ENCODE measurements around the gene CHMP3. TPM values are rescaled to one million over a fixed set of nuclear protein-coding genes. Genes with fewer than 3 reads are reported as not detected.
A peak's percentile ranks its signal among the peaks of the same experiment; 100 is the strongest.

CHMP3 gene
- polyA plus RNA-seq, 4 donors = 125 to 150 (median 147) TPM

DNA sequence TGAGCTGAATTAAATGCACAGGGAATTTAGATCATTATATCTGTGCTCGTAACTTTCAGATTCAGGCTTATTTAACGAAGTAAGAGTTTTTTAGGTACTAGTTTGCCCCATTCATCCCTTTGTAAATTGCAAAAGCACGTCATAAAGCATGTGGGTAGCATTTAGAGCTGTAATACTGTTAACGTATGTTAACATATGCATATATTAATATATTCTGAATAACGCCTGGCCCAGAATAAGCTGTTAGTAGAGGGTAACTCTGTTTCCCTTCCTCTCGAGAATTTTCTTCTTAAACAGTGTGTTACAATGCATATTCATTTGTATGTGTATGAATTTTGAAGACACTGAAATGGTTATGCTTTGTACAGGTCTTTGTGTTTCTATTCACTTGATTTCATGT lies 91.6 kb downstream of the CHMP3 start:
- no peak for DNase-seq (ENCODE audit: low read depth in 4 of 4, low spot score in 3 of 4)

DNA sequence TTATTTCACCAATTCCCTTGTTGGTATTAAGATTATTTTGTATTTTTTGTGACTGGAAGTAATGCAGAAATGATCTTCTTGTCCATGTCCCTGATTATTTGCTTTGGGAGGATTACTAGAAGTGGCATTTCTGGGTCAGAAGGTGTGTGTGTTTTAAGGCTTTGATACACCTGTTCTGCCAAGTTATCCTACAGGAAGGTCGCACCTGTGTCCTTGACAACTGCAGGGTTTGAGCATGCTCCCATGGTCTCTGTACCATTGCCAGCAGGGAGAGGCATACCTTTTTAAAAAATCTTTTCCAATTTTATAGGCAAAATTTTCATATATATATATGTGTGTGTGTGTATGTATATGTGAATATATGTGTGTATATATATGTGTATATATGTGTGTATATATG lies 92.4 kb downstream of the CHMP3 start:
- DNase-seq (ENCODE audit: low read depth in 4 of 4, low spot score in 3 of 4) = no peak

DNA sequence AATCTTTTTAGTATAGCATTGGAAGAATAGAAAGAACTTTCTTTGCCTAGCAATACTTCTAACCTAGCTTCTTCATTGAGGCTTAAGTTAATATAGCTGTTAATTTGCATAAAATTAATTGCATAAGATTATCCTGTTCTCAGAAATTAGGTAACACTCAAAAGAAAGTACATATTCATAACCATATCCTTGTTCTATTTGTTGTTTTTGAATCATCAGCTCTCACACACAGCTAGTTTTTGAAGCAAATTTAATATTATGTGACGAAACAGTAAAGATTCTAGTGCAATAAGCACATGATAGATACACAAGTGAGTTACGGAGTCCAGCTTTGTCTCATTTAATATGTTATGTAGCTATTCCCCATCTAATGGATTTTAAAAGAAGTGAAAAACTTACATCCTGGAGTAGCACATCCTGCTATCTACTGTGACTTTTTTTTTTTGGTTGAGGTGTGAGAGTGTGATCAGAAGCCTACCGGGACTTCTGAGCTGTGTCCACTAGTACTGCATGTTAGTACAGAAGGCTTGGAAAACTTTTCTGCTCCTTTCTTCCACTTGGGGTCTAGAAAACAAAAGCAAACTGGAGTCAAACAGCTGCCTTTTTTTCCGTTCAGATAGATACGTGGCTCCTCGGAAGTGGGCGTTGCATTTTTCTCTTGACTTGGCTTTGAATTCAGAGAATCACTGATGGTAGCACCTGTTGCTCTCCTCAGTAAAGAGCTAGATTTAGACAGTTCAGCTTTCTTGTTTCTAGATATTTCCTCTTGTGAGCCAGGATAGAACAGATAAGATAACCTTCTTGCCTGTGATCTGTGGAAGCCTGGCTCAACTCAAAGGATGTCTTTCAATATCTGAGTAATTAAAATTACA lies 94.8 kb downstream of the CHMP3 start:
- DNase-seq (ENCODE audit: low read depth in 4 of 4, low spot score in 3 of 4) = no peak

DNA sequence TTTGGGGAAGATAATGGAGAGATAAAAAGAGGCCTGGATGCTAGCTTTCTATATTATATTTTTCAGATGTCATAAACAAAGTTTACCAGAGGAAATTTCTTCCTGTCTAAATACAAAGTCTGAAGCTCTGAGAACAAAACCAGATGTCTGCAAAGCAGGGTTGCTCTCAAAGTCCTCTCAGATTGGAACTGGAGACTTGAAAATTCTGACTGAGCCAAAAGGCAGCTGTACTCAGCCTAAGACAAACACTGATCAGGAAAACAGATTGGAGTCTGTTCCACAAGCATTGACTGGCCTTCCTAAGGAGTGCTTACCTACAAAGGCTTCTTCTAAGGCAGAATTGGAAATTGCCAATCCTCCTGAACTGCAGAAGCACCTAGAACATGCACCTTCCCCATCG lies 96.9 kb downstream of the CHMP3 start:
- no peak for DNase-seq (ENCODE audit: low read depth in 4 of 4, low spot score in 3 of 4)

DNA sequence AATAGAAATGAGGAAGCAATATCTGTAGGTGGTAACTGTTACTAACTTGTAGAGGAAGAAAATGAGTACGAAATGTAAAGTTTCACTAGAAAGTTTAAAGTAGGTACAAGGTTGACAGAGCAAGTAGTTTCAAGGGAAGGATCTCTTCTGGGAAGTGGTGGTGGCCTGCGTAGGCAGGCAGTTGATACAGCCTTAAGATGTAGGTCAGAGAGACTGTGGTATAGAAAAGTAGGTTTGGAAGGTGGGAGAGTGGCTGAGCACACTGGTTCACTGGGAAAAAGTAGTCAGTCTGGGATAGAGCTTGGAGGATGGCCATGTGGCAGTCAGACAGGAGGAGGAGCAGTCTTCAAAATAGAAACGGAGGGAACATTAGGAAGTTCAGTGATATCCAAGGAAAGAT lies 98.6 kb downstream of the CHMP3 start:
- no peak for DNase-seq (ENCODE audit: low read depth in 4 of 4, low spot score in 3 of 4)

DNA sequence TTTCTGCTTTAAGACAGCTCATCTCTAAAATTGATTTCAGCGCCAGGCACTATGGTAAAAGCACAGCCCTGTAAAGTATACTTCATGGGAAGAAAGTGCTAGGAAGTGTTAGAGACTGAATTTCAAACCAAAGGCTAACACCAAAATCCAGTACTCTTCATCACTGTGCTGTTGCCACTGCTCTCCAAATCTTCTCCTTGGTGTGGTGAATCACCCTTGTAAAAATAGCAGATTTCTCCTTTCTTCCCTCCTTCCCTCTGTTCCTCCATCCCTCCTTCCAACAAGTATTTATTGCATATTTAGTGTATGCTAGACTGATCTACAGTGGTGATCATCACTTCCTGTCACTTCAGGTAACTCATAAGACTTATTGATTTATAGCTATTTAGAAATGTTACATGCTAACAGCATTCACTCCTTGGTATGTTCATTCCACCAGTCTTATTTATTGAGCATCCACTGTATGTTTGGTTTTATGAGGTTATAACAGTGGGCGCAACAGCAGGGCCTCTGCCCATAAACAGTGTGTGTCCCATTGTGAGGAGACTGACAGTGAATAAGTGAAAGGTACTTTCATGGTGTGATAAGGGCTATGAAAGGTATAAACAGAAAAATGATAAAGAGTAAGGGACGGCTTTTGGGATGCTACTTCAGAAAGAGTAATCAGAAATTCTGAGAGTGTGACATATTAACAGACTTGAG lies 102.0 kb downstream of the CHMP3 start:
- DNase-seq (ENCODE audit: low read depth in 4 of 4, low spot score in 3 of 4) = no peak

DNA sequence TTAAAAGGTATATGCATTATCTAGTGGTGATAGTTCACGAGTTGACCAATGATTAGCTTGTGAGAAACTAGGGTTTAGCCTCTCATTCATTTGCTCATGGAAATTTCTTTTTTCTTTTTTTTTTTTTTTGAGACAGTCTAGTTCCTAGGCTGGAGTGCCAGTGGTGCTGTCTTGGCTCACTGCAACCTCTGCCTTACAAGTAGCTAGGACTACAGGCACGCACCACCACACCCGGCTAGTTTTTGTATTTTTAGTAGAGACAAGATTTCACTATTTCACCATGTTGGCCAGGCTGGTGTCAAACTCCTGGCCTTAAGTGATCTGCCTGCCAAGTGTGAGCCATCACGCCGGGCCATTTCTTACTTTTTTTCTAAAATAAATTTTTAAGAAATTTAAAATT lies 108.1 kb downstream of the CHMP3 start:
- no peak for DNase-seq (ENCODE audit: low read depth in 4 of 4, low spot score in 3 of 4)

DNA sequence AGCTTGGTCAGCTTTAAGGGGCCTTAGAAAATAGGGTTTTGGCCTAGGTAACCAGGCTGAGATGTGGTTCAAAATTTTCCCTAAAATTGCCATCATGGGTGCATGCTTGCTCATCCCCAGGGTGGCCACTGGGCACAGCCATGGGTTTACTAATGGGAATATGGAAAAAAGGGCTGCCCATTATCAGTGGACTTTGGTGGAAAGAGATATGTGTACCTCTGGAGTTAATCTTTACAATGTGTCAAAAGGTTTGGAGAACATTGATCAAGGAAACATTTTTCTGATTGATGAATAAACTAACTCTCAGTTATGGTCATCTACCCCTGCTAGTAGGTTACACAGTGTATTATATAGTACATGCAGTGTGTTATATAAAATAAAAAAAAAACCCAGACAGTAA lies 109.0 kb downstream of the CHMP3 start:
- no peak for DNase-seq (ENCODE audit: low read depth in 4 of 4, low spot score in 3 of 4)

DNA sequence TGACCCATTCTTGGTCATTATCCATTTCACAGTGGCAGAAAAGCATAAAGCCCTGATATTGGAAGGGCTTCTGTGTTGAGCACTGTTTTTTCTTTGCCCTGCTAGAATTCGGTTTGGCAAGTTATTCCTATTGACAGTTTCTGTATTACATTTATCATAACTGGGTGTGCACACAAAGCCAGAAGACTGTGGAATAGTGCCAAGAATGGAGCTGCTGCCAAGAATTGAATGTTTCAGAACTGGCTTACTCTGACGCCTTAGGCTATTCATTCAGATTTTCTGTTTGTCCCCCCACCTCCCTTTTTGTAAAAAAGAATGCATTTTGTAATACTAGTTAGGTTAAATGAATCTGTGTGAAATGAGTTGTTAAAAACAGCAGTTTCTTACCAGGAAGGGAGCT lies 109.4 kb downstream of the CHMP3 start:
- peak in 2 of 4 donors; percentile 4 to 8 for DNase-seq (ENCODE audit: low read depth in 4 of 4, low spot score in 3 of 4)

Other genes with a start within 250 kb of the CHMP3 start
- gene REEP1, start 225.8 kb downstream of the CHMP3 start, polyA plus RNA-seq (ENCODE audit: insufficient read length in 4 of 4) = 1 to 10 TPM; 3.4 to 4.1 (median 3.5) TPM
- 10 to 100 TPM; 54.4 to 59.9 (median 59.3) TPM for gene KDM3A, start 122.1 kb downstream of the CHMP3 start, polyA plus RNA-seq (ENCODE audit: insufficient read length in 4 of 4)
- gene RNF103, start 60.4 kb upstream of the CHMP3 start, polyA plus RNA-seq (ENCODE audit: insufficient read length in 4 of 4) = 10 to 100 TPM; 29.7 to 40.4 (median 36.4) TPM
- gene RMND5A, start 156.8 kb upstream of the CHMP3 start, polyA plus RNA-seq (ENCODE audit: insufficient read length in 4 of 4) = 10 to 100 TPM; 52.3 to 68.4 (median 63.4) TPM
- gene CD8A, start 227.5 kb upstream of the CHMP3 start, polyA plus RNA-seq (ENCODE audit: insufficient read length in 4 of 4) = 1 to 10 TPM in 1 of 4 donors, under 1 TPM in 3; 0.18 to 1.0 (median 0.21) TPM

Measured in right renal pelvis (tissue), 4 donors.